Large intestine (tissue), 3 donors: ENCODE data around the gene QSOX2. TPM values are rescaled to one million over a fixed set of nuclear protein-coding genes. Genes with fewer than 3 reads are reported as not detected.
"Not testable (repeated sequence)": the region's sequence is repeated elsewhere in the genome, so short reads cannot be mapped to it uniquely, and the experiment has no call there.

Source experiments
- DNase-seq, 2 donors: peaks; one replicate each; pipeline versions ENCODE4 v3.0.0 to v3.0.0-alpha.2; 2013
- H3K27ac ChIP-seq: one replicate; pipeline ENCODE4 v1.5.1; 2013; ENCODE audit warnings: low read length
- H3K27me3 ChIP-seq: 2 replicates; pipeline ENCODE4 v1.6.1; 2013; ENCODE audit warnings: low read length; ENCODE audit not compliant: control insufficient read depth, insufficient read depth
- H3K36me3 ChIP-seq: 2 replicates; pipeline ENCODE4 v1.6.1; 2013; ENCODE audit warnings: low read length; ENCODE audit not compliant: control insufficient read depth, insufficient read depth
- H3K4me1 ChIP-seq: one replicate; pipeline ENCODE4 v1.6.1; 2013; ENCODE audit warnings: low read length; ENCODE audit not compliant: control insufficient read depth, insufficient read depth
- H3K4me3 ChIP-seq: one replicate; pipeline ENCODE4 v1.5.1; 2013; ENCODE audit warnings: low read length
- H3K9me3 ChIP-seq: one replicate; pipeline ENCODE4 v1.6.1; 2013; ENCODE audit warnings: mild to moderate bottlenecking, low read depth, low read length, moderate library complexity; ENCODE audit not compliant: control insufficient read depth
- WGBS: methylation state at CpG from one replicate; pipeline ENCODE4 v1.1.5; 2013; ENCODE audit warnings: low lambda C conversion rate; ENCODE audit not compliant: insufficient coverage; 5-methylcytosine and 5-hydroxymethylcytosine counted together
- polyA plus RNA-seq: library from polyadenylated mRNA; unstranded; fragments of 120-200 nt; gene quantifications from one replicate; pipeline ENCODE4 v1.2.1, GENCODE V29; 2013

The QSOX2 gene
- polyA plus RNA-seq, 1 donor, result 11.9 TPM

GRCh38 chr9:136273921-136274785 lies 28.5 kb upstream of the QSOX2 start:
- DNase-seq, result no peak
- Histone ChIP-seq H3K36me3 (no peaks in the 10 kb centered on the region), H3K4me3 (no peak overlapping the region), H3K4me1 (no peaks in the 10 kb centered on the region), H3K9me3 (no peaks in the 10 kb centered on the region), H3K27ac (no peak overlapping the region), H3K27me3 (peaks cover 4% of the 10 kb centered on the region)
- WGBS, result no CpG with 5 or more reads among the region's 28 CpGs

DNA sequence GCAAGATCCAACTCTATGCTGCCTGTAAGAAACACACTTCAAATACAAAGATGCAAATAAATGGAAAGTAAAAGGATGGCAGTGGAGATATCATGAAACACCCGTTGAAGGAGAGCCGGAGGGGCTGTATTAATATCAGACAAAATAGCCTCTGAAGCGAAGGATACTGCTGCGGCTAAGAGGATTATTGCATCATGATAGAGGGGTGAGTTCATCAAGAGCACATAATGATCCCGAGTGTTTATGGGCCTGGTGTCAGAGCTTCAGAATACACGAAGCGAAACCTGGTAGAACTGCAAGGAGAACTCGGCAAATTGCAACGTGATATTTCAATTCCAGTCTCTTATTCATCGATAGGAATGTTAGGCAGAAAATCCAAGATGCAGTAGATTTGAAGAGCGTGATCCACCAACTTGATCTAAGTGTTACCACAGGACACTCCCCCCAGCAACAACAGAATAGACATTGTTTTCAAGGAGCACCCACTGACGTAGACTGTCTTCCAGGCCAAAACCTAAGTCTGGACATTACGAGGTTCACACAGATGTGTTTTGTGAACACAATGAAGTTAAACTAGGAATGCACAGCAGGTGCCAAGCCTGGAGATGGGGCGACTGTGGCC lies 27.7 kb upstream of the QSOX2 start:
- H3K36me3 ChIP-seq, result no peaks in the 10 kb centered on the region
- H3K4me1 ChIP-seq, result no peaks in the 10 kb centered on the region
- no peak overlapping the region for H3K27ac ChIP-seq
- H3K27me3 ChIP-seq, result peaks cover 10% of the 10 kb centered on the region
- H3K4me3 ChIP-seq, result no peak overlapping the region
- no peak for DNase-seq
- H3K9me3 ChIP-seq, result no peaks in the 10 kb centered on the region
- 68% methylated on average over 4 of the region's 14 CpGs for WGBS

DNA sequence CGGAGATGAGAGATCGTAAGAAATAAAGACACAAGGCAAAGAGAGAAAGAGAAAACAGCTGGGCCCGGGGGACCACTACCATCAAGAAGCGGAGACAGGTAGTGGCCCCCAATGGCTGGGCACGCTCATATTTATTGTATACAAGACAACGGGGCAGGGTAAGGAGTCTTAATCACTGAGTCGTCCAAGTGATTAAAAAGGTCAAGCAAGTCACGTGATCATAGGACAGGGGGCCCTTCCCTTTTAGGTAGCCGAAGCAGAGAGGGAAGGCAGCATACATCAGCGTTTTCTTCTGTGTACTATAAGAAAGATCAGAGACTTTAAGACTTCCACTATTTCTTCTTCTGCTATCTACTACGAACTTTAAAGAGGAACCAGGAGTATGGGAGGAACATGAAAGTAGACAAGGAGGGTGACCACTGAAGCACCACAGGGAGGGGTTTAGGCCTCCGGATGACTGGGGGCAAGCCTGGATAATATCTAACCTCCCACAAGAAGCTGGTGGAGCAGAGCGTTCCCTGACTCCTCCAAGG lies 24.6 kb upstream of the QSOX2 start:
- no peak for DNase-seq
- no peaks in the 10 kb centered on the region for H3K36me3 ChIP-seq
- peaks cover 15% of the 10 kb centered on the region for H3K27me3 ChIP-seq
- 79% methylated on average over 5 of the region's 13 CpGs for WGBS
- peaks cover 6% of the 10 kb centered on the region for H3K4me1 ChIP-seq
- H3K4me3 ChIP-seq, result no peak overlapping the region
- no peak overlapping the region for H3K27ac ChIP-seq
- no peaks in the 10 kb centered on the region for H3K9me3 ChIP-seq

DNA sequence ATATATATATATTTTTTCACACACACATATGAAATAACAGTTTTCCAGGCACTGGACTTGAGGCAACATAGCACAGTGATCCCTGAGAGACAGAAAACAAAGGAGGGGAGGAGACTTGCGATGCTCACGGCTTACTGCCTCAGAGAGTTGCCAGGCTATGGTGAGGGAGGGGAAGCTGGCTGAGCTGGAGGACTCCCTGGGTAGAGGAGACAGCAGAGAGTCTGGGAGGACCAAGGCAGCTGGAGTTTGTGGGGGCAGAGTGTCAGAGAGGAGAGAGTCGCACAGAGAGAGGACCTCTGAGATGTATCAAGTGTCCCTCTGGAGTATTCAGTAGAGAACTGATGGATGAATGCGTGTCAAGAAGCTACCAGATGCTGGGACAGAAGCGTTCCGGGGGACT lies 23.1 kb upstream of the QSOX2 start:
- WGBS, result no CpG with 5 or more reads among the region's 6 CpGs
- Histone ChIP-seq H3K27me3 (peaks cover 15% of the 10 kb centered on the region), H3K27ac (no peak overlapping the region), H3K4me1 (peaks cover 6% of the 10 kb centered on the region), H3K36me3 (no peaks in the 10 kb centered on the region), H3K4me3 (no peak overlapping the region), H3K9me3 (no peaks in the 10 kb centered on the region)
- DNase-seq, result no peak

- no peak overlapping the region for H3K27ac ChIP-seq
- no peak overlapping the region for H3K4me3 ChIP-seq
- DNase-seq, result peak in 1 of 2 donors; percentile 21
- H3K4me1 ChIP-seq, result peaks cover 6% of the 10 kb centered on the region
- WGBS, result no CpG with 5 or more reads among the region's 6 CpGs
- H3K36me3 ChIP-seq, result no peaks in the 10 kb centered on the region
- H3K9me3 ChIP-seq, result no peaks in the 10 kb centered on the region
- peaks cover 15% of the 10 kb centered on the region for H3K27me3 ChIP-seq
These were observed 22.7 kb upstream of the QSOX2 start for GRCh38 chr9:136268318-136268717.

GRCh38 chr9:136267261-136268111 lies 21.9 kb upstream of the QSOX2 start:
- Histone ChIP-seq H3K27me3 (peaks cover 15% of the 10 kb centered on the region), H3K4me1 (peaks cover 6% of the 10 kb centered on the region), H3K27ac (no peak overlapping the region), H3K9me3 (no peaks in the 10 kb centered on the region), H3K36me3 (no peaks in the 10 kb centered on the region), H3K4me3 (peak overlapping the region; percentile 41)
- peak; percentile 64 to 67 for DNase-seq
- WGBS, result no CpG with 5 or more reads among the region's 60 CpGs

GRCh38 chr9:136266641-136267040 lies 21.0 kb upstream of the QSOX2 start:
- H3K9me3 ChIP-seq, DNase-seq, H3K27ac ChIP-seq, H3K4me1 ChIP-seq, H3K36me3 ChIP-seq, H3K4me3 ChIP-seq: not testable (repeated sequence)
- peaks cover 15% of the 10 kb centered on the region for H3K27me3 ChIP-seq
- WGBS, result no CpG with 5 or more reads among the region's 18 CpGs

GRCh38 chr9:136265561-136266355 lies 20.1 kb upstream of the QSOX2 start:
- Histone ChIP-seq H3K36me3 (no peaks in the 10 kb centered on the region), H3K4me1 (peaks cover 6% of the 10 kb centered on the region), H3K4me3 (no peak overlapping the region), H3K27ac (no peak overlapping the region), H3K27me3 (peaks cover 15% of the 10 kb centered on the region), H3K9me3 (no peaks in the 10 kb centered on the region)
- DNase-seq, result no peak
- no CpG with 5 or more reads among the region's 17 CpGs for WGBS

DNA sequence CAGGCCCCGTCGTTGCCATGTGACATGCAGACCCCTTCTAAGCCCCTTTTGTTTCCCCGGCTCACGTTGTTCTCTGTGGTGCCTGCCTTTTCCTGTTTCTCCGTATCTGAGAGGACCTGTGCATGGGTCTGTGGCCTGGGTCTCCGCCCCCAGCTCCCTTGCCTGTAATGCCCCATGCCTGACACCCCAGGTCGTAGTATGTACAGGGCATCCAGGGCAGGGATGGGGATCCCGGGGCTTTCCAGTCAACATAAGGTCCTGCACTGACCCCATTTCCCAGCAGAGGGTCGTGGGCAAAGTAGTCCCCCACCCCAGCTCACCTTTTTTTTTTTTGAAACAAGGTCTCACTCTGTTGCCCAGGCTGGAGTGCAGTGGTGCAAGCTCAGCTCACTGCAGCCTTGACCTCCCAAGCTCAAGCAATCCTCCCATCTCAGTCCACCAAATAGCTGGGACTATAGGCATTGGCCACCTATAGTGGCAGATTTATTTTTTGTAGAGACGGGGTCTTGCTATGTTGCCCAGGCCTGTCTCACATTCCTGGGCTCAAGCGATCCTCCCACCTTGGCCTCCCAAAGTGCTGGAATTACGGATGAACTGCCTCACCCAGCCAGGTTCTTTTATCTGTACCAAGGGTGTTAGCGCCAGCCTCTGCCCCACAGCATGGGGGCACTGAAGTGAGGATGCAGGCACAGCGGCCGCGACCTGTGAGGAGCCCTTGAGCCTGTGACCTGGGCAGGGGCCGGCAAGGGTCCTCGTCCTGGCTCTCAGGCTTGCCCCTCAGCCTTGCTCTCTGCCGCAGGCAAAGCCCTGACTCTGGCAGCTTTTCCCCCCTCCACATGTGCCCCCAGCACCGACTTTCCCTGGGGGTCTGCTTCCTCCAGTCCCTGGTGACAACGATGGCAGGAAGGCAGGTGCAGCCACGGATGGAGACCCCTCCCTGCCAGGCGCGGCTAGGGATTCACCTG lies 19.1 kb upstream of the QSOX2 start:
- DNase-seq, result no peak
- Histone ChIP-seq H3K27me3 (peaks cover 15% of the 10 kb centered on the region), H3K9me3 (no peaks in the 10 kb centered on the region), H3K4me3 (no peak overlapping the region), H3K27ac (no peak overlapping the region), H3K4me1 (peaks cover 6% of the 10 kb centered on the region), H3K36me3 (no peaks in the 10 kb centered on the region)
- WGBS, result 100% methylated on average over 1 of the region's 24 CpGs
